ENCODE data around the gene NUDT3.

GRCh38 chr6:34242252-34243130, 150.0 kb downstream of the NUDT3 start:
- TF ChIP-seq, protein P1, sequence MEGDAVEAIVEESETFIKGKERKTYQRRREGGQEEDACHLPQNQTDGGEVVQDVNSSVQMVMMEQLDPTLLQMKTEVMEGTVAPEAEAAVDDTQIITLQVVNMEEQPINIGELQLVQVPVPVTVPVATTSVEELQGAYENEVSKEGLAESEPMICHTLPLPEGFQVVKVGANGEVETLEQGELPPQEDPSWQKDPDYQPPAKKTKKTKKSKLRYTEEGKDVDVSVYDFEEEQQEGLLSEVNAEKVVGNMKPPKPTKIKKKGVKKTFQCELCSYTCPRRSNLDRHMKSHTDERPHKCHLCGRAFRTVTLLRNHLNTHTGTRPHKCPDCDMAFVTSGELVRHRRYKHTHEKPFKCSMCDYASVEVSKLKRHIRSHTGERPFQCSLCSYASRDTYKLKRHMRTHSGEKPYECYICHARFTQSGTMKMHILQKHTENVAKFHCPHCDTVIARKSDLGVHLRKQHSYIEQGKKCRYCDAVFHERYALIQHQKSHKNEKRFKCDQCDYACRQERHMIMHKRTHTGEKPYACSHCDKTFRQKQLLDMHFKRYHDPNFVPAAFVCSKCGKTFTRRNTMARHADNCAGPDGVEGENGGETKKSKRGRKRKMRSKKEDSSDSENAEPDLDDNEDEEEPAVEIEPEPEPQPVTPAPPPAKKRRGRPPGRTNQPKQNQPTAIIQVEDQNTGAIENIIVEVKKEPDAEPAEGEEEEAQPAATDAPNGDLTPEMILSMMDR (IDR thresholded peaks at IDR 0.05; ENCODE audit: low read depth, low read length, missing input control) = no peak
- TF ChIP-seq TAF1 (conservative IDR thresholded peaks at IDR 0.05) (no peak), HNF4G (IDR thresholded peaks at IDR 0.05) (no peak), HNF4A (conservative IDR thresholded peaks at IDR 0.05) (no peak), REST (IDR thresholded peaks at IDR 0.05) (no peak), RAD21 (IDR thresholded peaks at IDR 0.05) (no peak), RXRA (IDR thresholded peaks at IDR 0.05) (no peak), FOXA1 (IDR thresholded peaks at IDR 0.05) (no peak), YY1 (IDR thresholded peaks at IDR 0.05) (no peak)
- TF ChIP-seq, protein P2, sequence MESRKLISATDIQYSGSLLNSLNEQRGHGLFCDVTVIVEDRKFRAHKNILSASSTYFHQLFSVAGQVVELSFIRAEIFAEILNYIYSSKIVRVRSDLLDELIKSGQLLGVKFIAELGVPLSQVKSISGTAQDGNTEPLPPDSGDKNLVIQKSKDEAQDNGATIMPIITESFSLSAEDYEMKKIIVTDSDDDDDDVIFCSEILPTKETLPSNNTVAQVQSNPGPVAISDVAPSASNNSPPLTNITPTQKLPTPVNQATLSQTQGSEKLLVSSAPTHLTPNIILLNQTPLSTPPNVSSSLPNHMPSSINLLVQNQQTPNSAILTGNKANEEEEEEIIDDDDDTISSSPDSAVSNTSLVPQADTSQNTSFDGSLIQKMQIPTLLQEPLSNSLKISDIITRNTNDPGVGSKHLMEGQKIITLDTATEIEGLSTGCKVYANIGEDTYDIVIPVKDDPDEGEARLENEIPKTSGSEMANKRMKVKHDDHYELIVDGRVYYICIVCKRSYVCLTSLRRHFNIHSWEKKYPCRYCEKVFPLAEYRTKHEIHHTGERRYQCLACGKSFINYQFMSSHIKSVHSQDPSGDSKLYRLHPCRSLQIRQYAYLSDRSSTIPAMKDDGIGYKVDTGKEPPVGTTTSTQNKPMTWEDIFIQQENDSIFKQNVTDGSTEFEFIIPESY (IDR thresholded peaks at IDR 0.05) = no peak
- TF ChIP-seq, protein P3, sequence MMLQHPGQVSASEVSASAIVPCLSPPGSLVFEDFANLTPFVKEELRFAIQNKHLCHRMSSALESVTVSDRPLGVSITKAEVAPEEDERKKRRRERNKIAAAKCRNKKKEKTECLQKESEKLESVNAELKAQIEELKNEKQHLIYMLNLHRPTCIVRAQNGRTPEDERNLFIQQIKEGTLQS (IDR thresholded peaks at IDR 0.05) = no peak
